ENCODE data around the gene GRM3.

The GRM3 gene

DNA sequence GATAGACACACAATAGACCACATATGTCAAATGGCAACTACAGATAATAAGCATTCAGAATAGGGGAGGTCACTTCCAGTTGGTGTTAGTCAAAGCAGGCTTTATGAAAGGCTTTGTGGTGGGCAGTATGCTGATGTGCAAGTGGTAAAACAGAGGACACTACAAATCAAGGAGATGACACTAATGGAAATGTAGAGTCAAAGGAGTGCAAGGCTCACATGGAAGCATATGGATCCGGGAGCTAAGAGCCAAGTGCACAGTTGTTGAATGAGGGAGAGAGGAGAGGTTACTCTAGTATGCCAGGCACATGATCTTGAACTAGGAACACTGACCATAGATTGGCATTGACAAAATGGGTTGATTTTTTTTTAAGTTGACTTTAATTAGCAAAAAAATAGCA is 62.7 kb downstream of the GRM3 start:
- no peak for FAIRE-seq

DNA sequence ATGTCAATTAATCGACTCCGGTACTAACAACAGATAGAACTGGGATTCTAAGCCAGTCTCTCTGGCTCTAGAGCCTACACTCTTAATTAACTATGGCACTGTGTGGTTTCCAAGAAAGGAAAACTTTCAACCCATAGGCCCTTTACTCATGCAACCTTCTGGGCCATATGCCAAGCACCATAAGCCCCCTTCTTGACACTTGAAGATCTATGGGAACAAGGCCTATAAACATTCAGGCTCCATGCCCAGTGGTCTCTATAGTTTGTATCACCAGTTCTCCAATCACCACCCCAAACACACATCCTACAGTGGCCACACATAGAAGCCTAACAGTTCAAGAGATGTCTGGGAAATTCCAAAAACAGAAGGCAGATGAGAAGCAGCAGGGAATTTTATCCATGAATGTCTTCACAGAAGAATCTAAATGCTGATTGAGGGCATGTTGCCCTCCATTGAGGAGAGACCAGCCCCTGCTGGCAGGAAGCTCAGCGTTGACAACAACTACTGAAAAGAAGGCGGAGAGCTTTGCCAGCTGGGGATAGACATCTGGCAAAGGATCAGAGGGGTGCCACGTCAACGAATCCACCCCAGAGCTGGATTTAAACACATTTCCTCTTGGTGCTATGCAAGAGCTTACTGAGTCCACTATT is 64.4 kb downstream of the GRM3 start:
- no peak for FAIRE-seq

- no peak for FAIRE-seq
These were observed 76.6 kb downstream of the GRM3 start for GRCh38 chr7:86720306-86720705.

GRCh38 chr7:86733783-86734182 is 90.1 kb downstream of the GRM3 start:
- FAIRE-seq, result no peak

DNA sequence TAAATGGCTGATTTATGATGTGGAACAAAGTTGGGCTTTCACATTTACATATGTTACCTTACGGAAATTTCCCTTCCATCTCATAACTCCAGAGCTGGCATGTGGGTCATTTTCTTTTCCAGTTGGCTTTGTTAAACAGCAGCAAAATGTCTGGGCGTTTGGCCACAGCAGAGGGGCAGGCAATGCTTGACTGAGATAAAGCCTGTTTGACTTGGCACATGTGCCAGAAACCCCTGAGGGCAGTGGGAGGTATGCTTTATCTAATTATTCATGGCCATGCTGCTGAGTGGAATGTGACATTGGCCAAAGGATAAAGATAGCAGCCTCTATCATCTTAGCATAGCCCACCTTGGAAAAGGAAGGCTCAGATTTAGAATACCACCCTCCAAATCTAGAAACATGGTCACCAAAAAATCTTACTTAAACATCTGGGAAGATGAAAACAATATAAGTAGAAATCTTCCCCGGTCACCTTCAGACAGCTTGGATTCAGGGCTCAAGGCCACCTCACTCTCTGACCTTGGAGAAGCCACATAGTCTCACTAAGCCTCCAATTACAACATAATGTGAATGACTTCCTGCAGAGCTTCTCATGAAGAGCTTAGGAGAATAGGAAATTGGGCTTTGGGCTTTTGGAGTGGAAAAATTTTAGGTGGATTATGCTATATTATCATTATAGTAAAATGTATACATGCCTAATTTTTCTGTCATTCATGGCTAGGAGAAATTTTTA is 101.5 kb downstream of the GRM3 start:
- no peak for FAIRE-seq

DNA sequence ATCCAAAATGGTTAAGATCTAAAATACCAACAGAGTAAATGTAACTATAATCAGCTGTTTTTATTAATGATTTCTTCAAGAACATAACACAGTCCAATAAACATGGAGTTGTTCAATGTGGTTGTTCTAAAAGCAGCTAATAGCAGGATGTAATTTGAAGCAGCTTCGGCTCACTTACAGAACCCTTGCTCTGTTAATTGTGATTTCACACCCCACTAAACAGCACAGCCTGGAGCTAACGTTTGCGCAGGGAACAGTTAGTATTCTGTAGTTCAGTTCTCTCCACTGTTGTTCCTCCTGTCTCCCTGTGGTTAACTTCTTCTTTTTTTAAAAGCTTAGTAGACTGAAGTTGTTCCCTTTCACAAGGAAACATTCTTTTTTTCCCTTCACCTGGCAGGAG is 104.0 kb downstream of the GRM3 start:
- no peak for FAIRE-seq

DNA sequence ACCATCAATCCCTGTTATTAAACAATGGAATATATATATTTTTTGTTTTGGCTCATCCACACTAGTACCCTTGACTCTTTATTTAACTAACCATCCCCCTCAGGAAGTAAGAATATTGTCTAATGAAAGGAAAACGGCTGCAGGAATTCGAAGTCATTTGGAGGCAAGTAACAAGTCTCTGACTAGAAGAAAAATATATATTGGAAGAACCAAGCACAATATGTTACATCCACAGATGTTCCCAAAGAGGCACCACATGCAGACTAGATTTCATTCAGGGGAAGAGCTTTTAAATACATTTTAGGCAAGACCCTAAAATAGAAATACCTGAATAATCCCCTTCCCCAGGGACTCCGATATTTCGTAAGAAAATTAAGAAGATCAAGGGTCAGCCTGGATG is 104.5 kb downstream of the GRM3 start:
- no peak for FAIRE-seq

GRCh38 chr7:86748843-86749719 is 105.4 kb downstream of the GRM3 start:
- no peak for FAIRE-seq

DNA sequence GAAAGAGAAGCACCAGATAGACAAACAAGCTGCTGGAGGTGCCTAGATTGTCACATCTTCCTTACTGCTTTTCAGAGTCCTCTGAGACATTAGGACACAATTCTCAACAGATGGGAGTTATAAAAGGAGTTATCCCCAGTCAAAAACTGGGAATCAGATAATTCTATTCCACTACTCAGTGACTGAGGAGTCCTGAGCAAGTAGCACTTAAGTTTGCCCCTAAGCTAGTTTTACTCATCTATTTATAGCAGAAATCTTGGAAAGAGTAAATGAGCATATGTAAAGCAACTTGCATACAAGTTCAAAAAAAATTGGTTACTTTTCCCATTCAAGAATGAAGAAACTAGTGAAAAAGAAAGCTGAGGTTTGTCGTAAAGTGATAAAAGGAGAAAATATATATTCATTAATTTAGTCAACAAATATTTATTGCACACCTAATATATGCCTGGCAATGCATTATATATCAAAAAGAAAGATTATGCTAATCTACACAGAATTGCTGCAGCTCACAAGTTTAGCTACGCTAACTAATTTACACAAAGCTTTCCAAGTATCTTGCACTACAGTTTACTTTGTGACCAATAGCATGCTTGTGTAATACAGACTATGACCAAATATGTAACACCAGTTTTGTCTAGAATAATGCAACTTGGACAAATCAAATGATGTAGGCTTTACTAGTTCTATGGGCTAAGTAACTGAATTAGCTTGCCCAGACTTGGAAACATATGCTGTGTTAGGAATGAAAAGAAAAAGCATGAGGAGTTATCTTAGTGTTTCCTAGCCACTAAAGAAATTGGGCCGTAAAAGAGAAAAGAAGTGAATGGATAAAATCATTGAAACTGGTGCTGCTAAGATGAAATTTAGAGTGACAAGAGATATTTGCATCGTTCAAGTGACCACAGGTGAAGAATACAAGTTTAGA is 106.3 kb downstream of the GRM3 start:
- no peak for FAIRE-seq

- FAIRE-seq, result no peak
These were observed 116.5 kb downstream of the GRM3 start for GRCh38 chr7:86760236-86760635.

DNA sequence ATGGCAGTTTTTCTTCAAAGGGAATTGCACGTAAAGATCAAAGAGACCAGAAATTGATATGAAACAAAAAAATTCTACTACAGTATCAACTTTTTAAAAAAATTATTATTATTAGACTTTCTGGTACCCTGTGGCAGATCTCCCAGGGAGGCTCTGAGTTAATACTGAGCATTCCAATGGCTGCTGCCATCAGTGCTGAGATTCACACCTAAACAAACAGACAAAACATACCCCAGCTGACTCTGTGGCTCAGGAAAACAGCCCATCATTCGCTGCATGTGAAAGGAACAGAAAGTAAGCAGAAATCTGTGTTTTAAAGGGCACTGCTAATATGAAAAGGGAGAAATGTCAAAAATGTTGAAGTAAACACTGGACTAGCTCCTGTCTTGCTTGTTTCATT is 118.4 kb downstream of the GRM3 start:
- FAIRE-seq, result no peak

DNA sequence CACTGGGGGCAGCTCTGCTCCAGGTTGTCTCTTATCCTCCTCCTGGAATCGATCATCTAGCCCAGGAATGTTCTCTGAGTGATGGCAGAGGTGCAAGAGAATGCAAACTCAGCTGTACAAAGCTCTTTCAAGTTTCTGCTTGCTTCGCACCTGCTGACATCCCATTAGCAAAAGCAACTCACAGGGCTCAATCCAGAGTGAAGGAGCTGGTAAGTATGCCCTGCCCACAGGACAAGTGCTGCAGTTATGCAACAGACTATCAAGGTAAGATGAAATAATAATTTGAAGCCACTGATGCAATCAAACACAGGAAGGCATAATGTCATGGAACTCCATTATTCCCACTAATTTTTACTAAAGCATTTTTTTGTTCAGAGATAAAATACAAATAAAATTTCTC is 122.2 kb downstream of the GRM3 start:
- FAIRE-seq, result no peak

DNA sequence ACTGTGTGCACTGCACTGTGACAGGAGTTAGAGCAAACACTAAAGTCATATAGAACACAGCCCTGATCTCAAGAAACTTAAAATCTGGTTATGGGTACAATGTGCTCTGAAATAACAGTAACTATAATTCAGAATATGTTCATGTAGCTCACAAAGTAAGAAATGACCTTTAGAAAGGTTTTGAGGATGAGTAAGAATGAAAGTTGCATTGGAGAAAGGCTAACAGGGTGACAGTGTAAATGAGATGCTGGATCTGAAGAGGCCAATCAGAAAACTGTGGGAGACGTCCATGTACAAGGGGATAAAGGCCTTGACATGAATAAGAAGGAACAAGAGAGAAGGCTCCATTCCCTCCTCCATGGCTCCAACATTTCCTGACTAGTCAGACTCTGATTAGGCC is 124.7 kb downstream of the GRM3 start:
- no peak for FAIRE-seq

DNA sequence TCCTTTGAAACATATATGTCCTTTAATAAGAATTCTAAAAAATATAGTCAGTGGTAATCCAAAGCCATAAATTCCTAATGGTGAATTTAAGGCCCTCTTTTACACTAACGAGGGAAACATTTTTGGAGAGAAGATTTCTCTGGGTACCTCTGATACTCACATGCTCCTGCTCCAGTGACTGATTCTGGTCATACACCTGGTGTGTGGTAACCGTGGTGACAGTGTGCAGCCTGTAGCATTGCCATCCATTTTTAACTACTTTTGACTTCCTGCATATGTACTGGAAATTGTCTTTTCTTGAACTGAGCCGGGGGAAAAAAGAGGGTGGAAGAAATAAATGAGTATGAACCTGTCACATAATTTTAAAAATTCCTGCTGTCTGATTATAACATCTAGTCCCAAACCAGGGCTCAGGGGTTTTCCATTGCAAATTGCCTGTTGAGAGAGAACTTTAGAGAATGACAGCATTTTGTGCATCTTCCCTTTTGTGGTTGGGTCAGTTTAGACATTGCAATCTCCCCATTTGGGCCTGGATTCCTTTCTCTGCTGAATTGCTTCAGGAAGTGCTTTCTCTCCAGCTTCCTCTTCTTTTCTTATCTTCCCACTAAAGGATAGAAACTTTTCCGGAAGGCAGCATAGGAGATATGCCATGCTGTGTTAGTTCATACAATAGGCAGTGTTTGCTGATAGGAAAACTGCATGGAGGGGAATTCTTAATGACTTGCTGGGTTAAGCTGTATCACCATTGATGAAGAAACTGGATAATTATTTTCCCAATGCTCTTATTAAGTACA is 125.5 kb downstream of the GRM3 start:
- FAIRE-seq, result no peak

GRCh38 chr7:86773309-86773708 is 129.6 kb downstream of the GRM3 start:
- no peak for FAIRE-seq

DNA sequence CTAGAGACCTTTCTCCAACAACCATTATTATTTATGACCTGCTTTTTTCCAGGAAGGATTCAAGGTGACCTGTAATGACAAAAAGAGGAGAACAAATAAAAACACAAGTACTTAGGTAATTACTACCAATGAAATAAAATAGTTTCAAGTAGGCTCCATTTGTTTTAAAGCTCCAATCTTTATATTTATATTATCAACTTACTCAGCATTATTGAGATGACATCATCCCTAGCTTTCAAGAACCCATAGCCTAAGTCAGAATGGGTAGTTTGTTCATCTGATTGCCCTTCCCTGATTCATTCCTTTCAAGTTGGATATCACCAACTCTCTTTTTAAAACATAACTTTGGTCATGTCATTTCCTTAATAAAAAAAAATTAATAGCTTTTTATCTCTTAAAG is 131.5 kb downstream of the GRM3 start:
- no peak for FAIRE-seq

GRCh38 chr7:86776136-86776535 is 132.4 kb downstream of the GRM3 start:
- no peak for FAIRE-seq

DNA sequence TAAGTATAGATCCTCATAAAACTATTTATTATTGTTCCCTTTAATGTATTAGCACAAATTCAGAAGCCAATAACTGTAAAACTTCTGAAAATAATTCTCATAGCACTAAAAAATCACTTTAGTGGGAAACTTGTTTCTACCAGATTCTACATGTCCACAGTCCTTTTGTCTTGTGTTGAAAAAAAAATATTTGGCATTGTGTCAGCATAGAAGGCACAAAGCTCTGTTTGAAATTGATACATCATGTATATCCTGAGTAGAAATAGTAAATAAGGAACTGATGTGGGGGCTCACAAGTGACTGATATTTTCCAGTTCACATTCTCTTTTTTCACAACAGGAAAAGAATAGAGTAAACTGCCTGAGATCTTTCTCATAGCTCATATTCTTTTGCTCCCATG is 134.6 kb downstream of the GRM3 start:
- no peak for FAIRE-seq

DNA sequence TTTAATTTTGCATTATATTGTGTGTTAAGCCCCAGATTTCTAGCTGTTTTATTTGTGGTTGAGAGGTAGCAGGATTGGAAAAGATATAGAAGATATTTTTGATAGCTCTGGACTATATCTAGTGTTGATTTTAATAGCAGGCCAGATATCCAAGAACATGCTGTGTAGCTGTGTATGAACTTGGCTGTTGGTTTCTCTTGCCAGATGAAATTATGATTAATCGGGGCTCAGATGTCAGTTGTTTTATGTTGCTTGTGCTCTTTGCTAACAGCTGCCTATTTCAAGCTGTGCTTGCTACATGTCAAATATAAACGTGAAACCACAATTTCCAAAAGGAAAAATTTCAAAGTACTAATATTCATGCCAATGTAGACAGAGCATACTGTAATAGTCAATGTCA is 141.1 kb downstream of the GRM3 start:
- no peak for FAIRE-seq

DNA sequence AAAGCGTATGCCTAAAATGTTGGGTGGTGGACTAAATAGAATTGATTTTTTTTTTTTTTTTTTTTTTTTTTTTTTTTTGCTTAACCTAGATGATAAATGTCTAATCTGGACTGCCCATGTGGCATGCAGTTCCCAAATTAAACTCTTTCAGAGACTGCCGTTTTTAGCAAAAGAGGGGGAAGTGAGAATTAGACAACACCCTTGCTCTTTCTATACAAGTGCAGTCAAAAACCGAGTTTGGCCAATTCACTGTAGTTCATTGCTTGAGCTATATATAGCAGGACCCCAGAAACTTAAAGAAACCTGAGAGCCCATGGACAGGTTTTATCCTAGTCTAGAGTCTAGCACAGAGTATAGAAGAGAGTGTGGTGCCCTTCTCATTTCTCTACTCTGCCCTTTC is 141.9 kb downstream of the GRM3 start:
- no peak for FAIRE-seq

- FAIRE-seq, result no peak
These were observed 142.7 kb downstream of the GRM3 start for GRCh38 chr7:86786376-86786775.

GRCh38 chr7:86788948-86789347 is 145.2 kb downstream of the GRM3 start:
- FAIRE-seq, result no peak

Measured in G401.6 (cell line).